Cerebellar cortex (tissue), 1 donor: ENCODE data around the gene CXCR2.

Experiments used
- DNase-seq: peaks from one replicate; pipeline ENCODE4 v3.0.0-alpha.2; 2015; ENCODE audit warnings: low spot score

Gene CXCR2

DNA sequence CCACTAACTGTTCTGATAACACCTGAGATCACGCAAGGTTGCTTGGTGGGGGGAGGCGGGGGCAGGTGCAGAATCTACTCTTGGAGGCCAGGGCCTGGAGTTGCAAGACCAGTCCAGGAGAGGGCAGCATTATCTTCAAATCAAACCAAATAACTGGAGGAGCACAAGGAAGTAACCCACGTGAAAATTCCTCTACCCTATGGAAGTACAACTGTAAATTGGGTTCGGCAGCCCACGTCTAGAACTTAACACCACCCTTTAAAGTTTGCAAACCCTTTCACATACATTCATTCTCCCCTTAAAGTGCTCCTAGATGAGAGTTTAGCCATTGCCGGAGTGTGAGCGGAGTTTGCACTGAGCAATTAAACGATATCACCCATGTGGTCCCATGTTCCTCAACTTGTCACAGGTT is 60.5 kb downstream of the CXCR2 start:
- peak; percentile 66 for DNase-seq
